Heart left ventricle (tissue), 13 donors: ENCODE measurements around the gene CS.
A peak's percentile ranks its signal among the peaks of the same experiment; 100 is the strongest.

ENCODE experiments used
- CTCF ChIP-seq, 12 donors: fragments of 200-600 bp; sonication (generic) in 4 of 12; IDR thresholded peaks; one replicate each; pipeline versions ENCODE4 v1.5.0 to v1.8.0; 2018 to 2022; ENCODE audit warnings: antibody characterized with exemption in 12 of 12, mild to moderate bottlenecking in 5 of 12
- POLR2A ChIP-seq, 2 donors: fragments of 450-650 bp; IDR thresholded peaks; one replicate each; pipeline ENCODE4 v1.6.1; 2017; ENCODE audit warnings: antibody characterized with exemption in 2 of 2, mild to moderate bottlenecking in 2 of 2, moderate library complexity in 2 of 2
- donor health status: ischemic (EF 13 %, LVEDD 7.1; RV severe dilation, severe dysfunction).
- donor health status: DM: no; HTN: yes; CAD: no.
- donor health status: DM: no; HTN: no; CAD: no.
- donor health status: ischemic (EF 25% LVEDD 6.9; RV normal size, moderate dysfunction).
- donor health status: ischemic (EF 25% LVEDD 5.7; RV mildly dilated, moderate dysfunction).
- donor health status: ischemic (EF 35%, LVEDD 5.7; RV mildly dilated, moderate dysfunction).
- donor health status: nonischemic (EF 11% LVEDD 7.7; RV severe dilation, severe dysfunction).
- donor health status: DM: yes; HTN: yes; CAD: no.
- donor health status: PGD.
- donor health status: ischemic (EF 29% LVEDD 5.4; RV normal size, mild dysfunction).
- donor health status: nonischemic (EF 23%, LVEDD 6.1; RV moderate dilation, normal function).

- TF ChIP-seq CTCF (IDR thresholded peaks at IDR 0.05): peak in 11 of 12 donors; percentile 43 to 94 (median 83)
- peak in 1 of 2 donors; percentile 35 for TF ChIP-seq POLR2A (IDR thresholded peaks at IDR 0.05)
These were observed 41.9 kb downstream of the CS start, which contains the start of gene ANKRD52 for GRCh38 chr12:56258068-56258819.
